Stimulated activated CD4-positive, alpha-beta T cell treated with anti-CD3 and anti-CD28 coated beads, Interleukin-15, amount 100 ng/mL, for 24 hours (primary cell): ENCODE results near the gene PLA2G10.
A peak's percentile ranks its signal among the peaks of the same experiment; 100 is the strongest.
"Not testable (repeated sequence)": the region's sequence is repeated elsewhere in the genome, so short reads cannot be mapped to it uniquely, and the experiment has no call there.

Source experiments
- DNase-seq: peaks from one replicate; pipeline ENCODE4 v3.0.0-alpha.2; 2020

Gene PLA2G10

GRCh38 chr16:14658063-14658462 lies 36.0 kb downstream of the PLA2G10 start:
- DNase-seq: no peak

- no peak for DNase-seq
Observed at GRCh38 chr16:14652726-14653125, 41.4 kb downstream of the PLA2G10 start.

GRCh38 chr16:14650629-14651028 lies 43.5 kb downstream of the PLA2G10 start:
- DNase-seq: no peak

GRCh38 chr16:14649816-14650215 lies 44.3 kb downstream of the PLA2G10 start:
- DNase-seq: no peak

GRCh38 chr16:14641926-14642325 lies 52.2 kb downstream of the PLA2G10 start:
- DNase-seq: peak; percentile 20

GRCh38 chr16:14641206-14641605 lies 52.9 kb downstream of the PLA2G10 start:
- DNase-seq: no peak

GRCh38 chr16:14640538-14640937 lies 53.6 kb downstream of the PLA2G10 start:
- no peak for DNase-seq

- not testable (repeated sequence) for DNase-seq
Observed at GRCh38 chr16:14636951-14637240, 57.2 kb downstream of the PLA2G10 start.

GRCh38 chr16:14636179-14636950 lies 57.7 kb downstream of the PLA2G10 start:
- DNase-seq: not testable (repeated sequence)

- no peak for DNase-seq
Observed at GRCh38 chr16:14635395-14636165, 58.5 kb downstream of the PLA2G10 start.

- no peak for DNase-seq
Observed at GRCh38 chr16:14634389-14634725, 59.8 kb downstream of the PLA2G10 start.

GRCh38 chr16:14632693-14633569 lies 61.2 kb downstream of the PLA2G10 start, which contains the start of gene BFAR:
TSS of gene BFAR (plus strand) at chr16:14632951. CDS start at chr16:14644347, 11,396 bp downstream.
- DNase-seq: peak; percentile 99

- DNase-seq: not testable (repeated sequence)
Observed at GRCh38 chr16:14630620-14631330, 63.3 kb downstream of the PLA2G10 start.

GRCh38 chr16:14629919-14630619 lies 64.0 kb downstream of the PLA2G10 start, which contains the start of gene PARN:
TSS of gene PARN (minus strand) at chr16:14630260. CDS start at chr16:14630125, 135 bp downstream.
- peak; percentile 98 for DNase-seq

- DNase-seq: no peak
Observed at GRCh38 chr16:14629612-14629918, 64.5 kb downstream of the PLA2G10 start.

- peak; percentile 8 for DNase-seq
Observed at GRCh38 chr16:14628806-14629611, 65.1 kb downstream of the PLA2G10 start.

GRCh38 chr16:14627078-14627477 lies 67.0 kb downstream of the PLA2G10 start:
- no peak for DNase-seq
